Measurements from ENCODE around the gene WNT7A. TPM values are rescaled to one million over a fixed set of nuclear protein-coding genes. Genes with fewer than 3 reads are reported as not detected.

Gene WNT7A
- total RNA-seq, 2 experiments from 2014 or later: 22.4 to 24.7 TPM

- POLR2A ChIA-PET: interaction anchor here (0.6 to 4.1 kb wide), 20 partner anchors 9 to 1226 kb away, joined by 3 to 34 read pairs (median 6); partner anchors contain the start of genes CHCHD4, HDAC11, LSM3 and SLC6A6
Measured at GRCh38 chr3:13890377-13891016, 10.6 kb upstream of the WNT7A start.

GRCh38 chr3:13888576-13888975, 8.7 kb upstream of the WNT7A start:
- Histone ChIP-seq H3K4me1 (ENCODE audit: insufficient read depth, low read length) (peaks cover 41% of the 10 kb centered on the region), H3K4me3 (ENCODE audit: low read length) (no peak overlapping the region), H3K36me3 (ENCODE audit: insufficient read depth, low read length) (no peaks in the 10 kb centered on the region), H3K9me3 (ENCODE audit: control insufficient read depth in 1 of 2, insufficient read depth in 1 of 2, low read length in 2 of 2) (peaks cover 0 to 15% of the 10 kb centered on the region in 2 experiments), H3K27me3 (ENCODE audit: control insufficient read depth in 1 of 2, insufficient read depth in 2 of 2, low read length in 2 of 2) (no peaks in the 10 kb centered on the region), H3K27ac (ENCODE audit: low read depth in 1 of 2, low read length in 2 of 2) (no peak overlapping the region)
- H3K4me3 Mint-ChIP-seq: no peak overlapping the region
- no peak for TF ChIP-seq CTCF (IDR thresholded peaks at IDR 0.05)
- H3K9me3 Mint-ChIP-seq: no peaks in the 10 kb centered on the region
- ATAC-seq (ENCODE audit: poor library complexity) (no peak), DNase-seq (no peak)
- peaks cover 1% of the 10 kb centered on the region for H3K36me3 Mint-ChIP-seq (ENCODE audit: low read depth)
- no peak overlapping the region for H3K27ac Mint-ChIP-seq
- ChIA-PET POLR2A (interaction anchor here (4.1 kb wide), 1 partner anchor 290 kb away, joined by 25 read pairs; the partner anchor contains the start of genes LSM3 and XPC), CTCF (interaction anchor here (1.5 to 1.7 kb wide), 2 partner anchors 8 kb away, joined by 4 to 10 read pairs; no protein-coding TSS in a partner anchor)
- H3K27me3 Mint-ChIP-seq: peaks cover 5% of the 10 kb centered on the region
- intact Hi-C loops (cut with DNase I, micrococcal nuclease): loop anchor here in 1 of 2 experiments (5.0 to 10.0 kb wide), 2 partner anchors 766 to 796 kb away; partner anchors contain the start of gene CCDC174
- H3K4me1 Mint-ChIP-seq (ENCODE audit: low read depth): peaks cover 42% of the 10 kb centered on the region

More at GRCh38 chr3:13890377-13891016, 10.6 kb upstream of the WNT7A start:
- Histone ChIP-seq H3K27me3 (ENCODE audit: control insufficient read depth in 1 of 2, insufficient read depth in 2 of 2, low read length in 2 of 2) (no peaks in the 10 kb centered on the region), H3K4me1 (ENCODE audit: insufficient read depth, low read length) (peaks cover 52% of the 10 kb centered on the region), H3K4me3 (ENCODE audit: low read length) (no peak overlapping the region), H3K36me3 (ENCODE audit: insufficient read depth, low read length) (no peaks in the 10 kb centered on the region), H3K27ac (ENCODE audit: low read depth in 1 of 2, low read length in 2 of 2) (peak overlapping the region; percentile 21 to 55), H3K9me3 (ENCODE audit: control insufficient read depth in 1 of 2, insufficient read depth in 1 of 2, low read length in 2 of 2) (peaks cover 0 to 24% of the 10 kb centered on the region in 2 experiments)
- CTCF ChIA-PET: interaction anchor here (0.9 to 2.9 kb wide), 2 partner anchors 10 to 242 kb away, joined by 3 to 18 read pairs; partner anchors contain the start of gene WNT7A
- no peaks in the 10 kb centered on the region for H3K9me3 Mint-ChIP-seq
- DNase-seq (peak in 13 of 14 experiments; percentile 15 to 84 (median 60)), ATAC-seq (ENCODE audit: poor library complexity) (peak; percentile 41)
- peaks cover 10% of the 10 kb centered on the region for H3K36me3 Mint-ChIP-seq (ENCODE audit: low read depth)
- H3K27me3 Mint-ChIP-seq: peaks cover 2% of the 10 kb centered on the region
- peaks cover 50% of the 10 kb centered on the region for H3K4me1 Mint-ChIP-seq (ENCODE audit: low read depth)
- peak overlapping the region; percentile 54 for H3K4me3 Mint-ChIP-seq
- intact Hi-C loops (cut with DNase I, micrococcal nuclease): loop anchor here (5.0 to 10.0 kb wide), 4 partner anchors 284 to 1204 kb away; partner anchors contain the start of genes LSM3 (in 2 of the 2), XPC (in 2 of the 2), RBSN (in 1 of the 2) and RPL32 (in 1 of the 2)
- no peak for TF ChIP-seq CTCF (IDR thresholded peaks at IDR 0.05)
- H3K27ac Mint-ChIP-seq: peak overlapping the region; percentile 90

DNA sequence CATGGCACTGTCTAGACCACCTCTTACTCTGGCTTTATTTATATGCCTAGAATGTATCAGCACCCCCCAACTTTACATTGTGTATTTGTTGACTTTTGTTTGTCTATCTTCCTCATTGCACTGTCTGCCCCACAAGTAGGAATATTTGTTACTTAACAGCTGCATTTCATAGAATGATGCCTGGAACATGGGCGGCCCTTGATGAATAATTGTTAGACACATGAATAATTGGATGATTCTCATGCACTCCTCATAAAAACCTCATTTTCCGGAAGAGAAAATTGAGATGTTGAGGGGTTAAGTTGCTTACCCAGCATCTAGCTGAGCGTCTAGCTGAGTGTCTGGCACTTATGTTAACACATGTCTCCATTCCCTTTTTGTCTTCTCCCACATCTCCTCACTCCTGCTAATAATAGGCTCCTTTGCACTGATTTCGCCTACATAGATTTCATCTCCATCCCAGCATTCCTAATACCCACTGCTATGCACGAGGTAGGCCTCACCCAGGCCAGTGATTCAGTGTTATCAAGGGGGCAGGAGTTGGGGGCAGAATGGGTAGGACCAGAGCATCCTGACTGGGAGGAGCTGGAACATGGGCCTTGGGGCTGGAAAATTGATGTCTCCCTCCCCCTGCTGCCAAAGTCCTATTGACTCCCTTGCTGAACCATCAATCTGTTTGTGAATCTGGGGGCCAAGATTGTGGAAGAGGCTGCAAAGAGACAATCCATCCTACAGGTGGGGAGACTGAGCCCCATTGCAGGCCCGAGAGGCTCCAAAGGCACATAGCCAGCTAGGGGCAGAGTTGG, 7.8 kb upstream of the WNT7A start:
- H3K36me3 ChIP-seq (ENCODE audit: insufficient read depth, low read length): no peaks in the 10 kb centered on the region
- TF ChIP-seq CTCF (IDR thresholded peaks at IDR 0.05): no peak

More for the DNA sequence above, 7.8 kb upstream of the WNT7A start:
- Histone ChIP-seq H3K27me3 (ENCODE audit: control insufficient read depth in 1 of 2, insufficient read depth in 2 of 2, low read length in 2 of 2) (peaks cover 0 to 8% of the 10 kb centered on the region in 2 experiments), H3K4me1 (ENCODE audit: insufficient read depth, low read length) (peaks cover 41% of the 10 kb centered on the region), H3K9me3 (ENCODE audit: control insufficient read depth in 1 of 2, insufficient read depth in 1 of 2, low read length in 2 of 2) (peaks cover 0 to 15% of the 10 kb centered on the region in 2 experiments), H3K4me3 (ENCODE audit: low read length) (no peak overlapping the region), H3K27ac (ENCODE audit: low read depth in 1 of 2, low read length in 2 of 2) (no peak overlapping the region)
- Mint-ChIP-seq H3K27me3 (peaks cover 5% of the 10 kb centered on the region), H3K36me3 (ENCODE audit: low read depth) (no peaks in the 10 kb centered on the region), H3K4me1 (ENCODE audit: low read depth) (peaks cover 41% of the 10 kb centered on the region), H3K9me3 (no peaks in the 10 kb centered on the region), H3K4me3 (no peak overlapping the region), H3K27ac (no peak overlapping the region)
- CTCF ChIA-PET: interaction anchor here (1.5 to 9.6 kb wide), 3 partner anchors 7 to 232 kb away, joined by 4 to 166 read pairs (median 10); no protein-coding TSS in a partner anchor
- DNase-seq (peak in 1 of 14 experiments; percentile 3), ATAC-seq (ENCODE audit: poor library complexity) (no peak)
- POLR2A ChIA-PET: interaction anchor here (0.6 kb wide), 1 partner anchor 49 kb away, joined by 4 read pairs; no protein-coding TSS in a partner anchor
- intact Hi-C loops (cut with DNase I, micrococcal nuclease): loop anchor here in 1 of 2 experiments (5.0 to 10.0 kb wide), 2 partner anchors 767 to 795 kb away; partner anchors contain the start of gene CCDC174

All from CD4-positive, alpha-beta T cell (primary cell).